Brain microvascular endothelial cell (primary cell): ENCODE results near the gene BTG3.

Source experiments
- DNase-seq: peaks from one replicate; pipeline ENCODE4 v3.0.0-alpha.2; 2020
- H3K27ac ChIP-seq: fragments of 250-450 bp; sonication (Bioruptor Pico); 2 replicates; pipeline ENCODE4 v1.5.1; 2020; ENCODE audit warnings: mild to moderate bottlenecking, moderate library complexity
- H3K27me3 ChIP-seq: fragments of 250-450 bp; sonication (Bioruptor Pico); replicated peaks from 2 replicates; pipeline ENCODE4 v1.5.1; 2020; ENCODE audit warnings: mild to moderate bottlenecking
- H3K36me3 ChIP-seq: fragments of 250-450 bp; sonication (Bioruptor Pico); replicated peaks from 2 replicates; pipeline ENCODE4 v1.5.1; 2020; ENCODE audit warnings: mild to moderate bottlenecking
- H3K4me3 ChIP-seq: 2 replicates; pipeline ENCODE4 v1.5.1; 2011; ENCODE audit warnings: low read depth, mild to moderate bottlenecking, control low read depth, low read length, moderate library complexity
- in situ Hi-C: cut with HindIII; loops from 2 replicates; pipeline ENCODE4 v1.10.0; 2017; ENCODE audit warnings: low sequenced_read_pairs, low pct_ligation_motif_present
- TF ChIP-seq, protein P1 (sequence below): IDR thresholded peaks from 2 replicates; pipeline ENCODE4 v1.5.1; 2011; ENCODE audit warnings: low read depth, mild to moderate bottlenecking, moderate library complexity, low read length, control low read depth, inconsistent platforms; ENCODE audit errors: missing control alignments

The BTG3 gene

DNA sequence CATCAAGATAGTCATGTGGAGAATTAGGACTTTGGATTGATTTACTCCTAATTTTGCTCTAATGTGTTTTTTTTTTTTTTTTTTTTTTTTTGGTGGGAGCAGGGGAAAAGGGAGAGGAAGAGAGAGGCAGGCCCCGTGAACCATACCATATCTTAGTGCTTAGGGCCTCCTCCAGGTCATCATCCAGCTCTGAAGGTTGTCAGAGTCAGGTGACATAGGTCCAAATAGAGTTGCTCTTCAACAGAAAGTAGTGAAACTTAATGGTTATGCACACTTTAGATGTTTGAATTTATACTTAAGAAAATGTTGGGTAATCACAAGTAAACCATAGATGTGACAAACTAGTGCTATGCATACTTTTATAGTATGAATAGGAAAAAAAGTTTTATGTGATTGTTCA lies 67.7 kb downstream of the BTG3 start:
- no peak for DNase-seq
- TF ChIP-seq, protein P1, sequence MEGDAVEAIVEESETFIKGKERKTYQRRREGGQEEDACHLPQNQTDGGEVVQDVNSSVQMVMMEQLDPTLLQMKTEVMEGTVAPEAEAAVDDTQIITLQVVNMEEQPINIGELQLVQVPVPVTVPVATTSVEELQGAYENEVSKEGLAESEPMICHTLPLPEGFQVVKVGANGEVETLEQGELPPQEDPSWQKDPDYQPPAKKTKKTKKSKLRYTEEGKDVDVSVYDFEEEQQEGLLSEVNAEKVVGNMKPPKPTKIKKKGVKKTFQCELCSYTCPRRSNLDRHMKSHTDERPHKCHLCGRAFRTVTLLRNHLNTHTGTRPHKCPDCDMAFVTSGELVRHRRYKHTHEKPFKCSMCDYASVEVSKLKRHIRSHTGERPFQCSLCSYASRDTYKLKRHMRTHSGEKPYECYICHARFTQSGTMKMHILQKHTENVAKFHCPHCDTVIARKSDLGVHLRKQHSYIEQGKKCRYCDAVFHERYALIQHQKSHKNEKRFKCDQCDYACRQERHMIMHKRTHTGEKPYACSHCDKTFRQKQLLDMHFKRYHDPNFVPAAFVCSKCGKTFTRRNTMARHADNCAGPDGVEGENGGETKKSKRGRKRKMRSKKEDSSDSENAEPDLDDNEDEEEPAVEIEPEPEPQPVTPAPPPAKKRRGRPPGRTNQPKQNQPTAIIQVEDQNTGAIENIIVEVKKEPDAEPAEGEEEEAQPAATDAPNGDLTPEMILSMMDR, result no peak
- no peaks in the 10 kb centered on the region for H3K27me3 ChIP-seq
- no peaks in the 10 kb centered on the region for H3K36me3 ChIP-seq
- in situ Hi-C loops, result no loop called here
- H3K27ac ChIP-seq, result no peak overlapping the region
- H3K4me3 ChIP-seq, result no peak overlapping the region
